ENCODE measurements around the gene SIGLEC1.

DNA sequence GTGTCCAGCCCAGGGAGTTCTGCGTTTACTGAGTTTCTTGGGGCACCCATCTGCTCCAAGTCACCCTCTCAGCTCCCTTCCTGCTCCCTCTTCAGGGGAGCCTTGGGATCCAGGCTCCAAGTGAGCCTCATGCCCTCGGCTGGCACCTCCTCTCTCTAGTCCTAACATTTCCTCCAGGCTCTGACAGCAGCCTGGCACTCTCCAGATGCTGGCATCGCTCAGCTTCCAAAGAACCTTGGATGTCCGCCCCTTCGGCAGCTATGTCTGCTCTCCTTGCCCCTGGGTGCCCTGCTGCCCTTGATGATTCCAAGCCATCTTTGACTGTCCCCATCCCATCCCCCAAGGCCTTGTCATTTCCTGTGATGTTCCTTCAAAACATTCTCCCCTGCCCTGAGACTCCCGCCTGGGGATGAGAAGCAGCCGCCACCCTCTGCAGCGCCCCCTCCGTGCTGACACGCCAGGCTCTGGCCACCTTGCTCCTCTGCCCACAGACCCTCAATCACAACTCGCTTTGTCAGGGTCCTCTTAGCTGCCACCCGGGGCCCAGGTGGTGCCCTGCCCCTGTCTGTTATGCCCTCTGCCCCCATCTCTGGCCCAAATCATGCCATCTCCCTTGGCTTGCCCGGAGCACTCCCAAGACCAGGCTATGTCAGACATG lies 42.6 kb downstream of the SIGLEC1 start:
- TF ChIP-seq, protein P1, sequence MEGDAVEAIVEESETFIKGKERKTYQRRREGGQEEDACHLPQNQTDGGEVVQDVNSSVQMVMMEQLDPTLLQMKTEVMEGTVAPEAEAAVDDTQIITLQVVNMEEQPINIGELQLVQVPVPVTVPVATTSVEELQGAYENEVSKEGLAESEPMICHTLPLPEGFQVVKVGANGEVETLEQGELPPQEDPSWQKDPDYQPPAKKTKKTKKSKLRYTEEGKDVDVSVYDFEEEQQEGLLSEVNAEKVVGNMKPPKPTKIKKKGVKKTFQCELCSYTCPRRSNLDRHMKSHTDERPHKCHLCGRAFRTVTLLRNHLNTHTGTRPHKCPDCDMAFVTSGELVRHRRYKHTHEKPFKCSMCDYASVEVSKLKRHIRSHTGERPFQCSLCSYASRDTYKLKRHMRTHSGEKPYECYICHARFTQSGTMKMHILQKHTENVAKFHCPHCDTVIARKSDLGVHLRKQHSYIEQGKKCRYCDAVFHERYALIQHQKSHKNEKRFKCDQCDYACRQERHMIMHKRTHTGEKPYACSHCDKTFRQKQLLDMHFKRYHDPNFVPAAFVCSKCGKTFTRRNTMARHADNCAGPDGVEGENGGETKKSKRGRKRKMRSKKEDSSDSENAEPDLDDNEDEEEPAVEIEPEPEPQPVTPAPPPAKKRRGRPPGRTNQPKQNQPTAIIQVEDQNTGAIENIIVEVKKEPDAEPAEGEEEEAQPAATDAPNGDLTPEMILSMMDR (conservative IDR thresholded peaks at IDR 0.05; ENCODE audit: low read depth, low read length) = no peak
- TF ChIP-seq EZH2 (IDR thresholded peaks at IDR 0.05; ENCODE audit: borderline replicate concordance, low read depth, low read length, poor library complexity, severe bottlenecking) = no peak
